GM21367 (cell line): ENCODE data around the gene MYO18B.

Experiments
- ATAC-seq: cut with Tn5 transposase; IDR thresholded peaks from one replicate; pipeline ENCODE4 v1.9.1; 2021; ENCODE audit not compliant: unreplicated experiment

The MYO18B gene

GRCh38 chr22:26025626-26026025 is 283.6 kb downstream of the MYO18B start:
- no peak for ATAC-seq

DNA sequence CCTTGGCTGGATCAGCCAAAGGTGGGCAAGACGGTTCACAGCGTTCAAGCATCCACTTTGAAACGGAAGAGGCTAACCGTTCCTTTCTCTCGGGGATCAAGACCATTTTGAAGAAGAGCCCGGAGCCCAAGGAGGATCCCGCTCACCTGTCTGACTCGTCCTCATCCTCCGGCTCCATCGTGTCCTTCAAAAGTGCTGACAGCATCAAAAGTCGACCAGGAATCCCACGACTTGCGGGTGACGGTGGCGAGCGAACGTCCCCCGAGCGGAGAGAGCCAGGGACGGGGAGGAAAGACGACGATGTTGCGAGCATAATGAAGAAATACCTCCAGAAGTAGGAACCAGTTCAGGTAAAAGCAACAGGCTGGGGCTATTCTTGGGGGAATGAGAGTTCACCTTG is 285.4 kb downstream of the MYO18B start:
- ATAC-seq = no peak

GRCh38 chr22:26031641-26032040 is 289.7 kb downstream of the MYO18B start:
- ATAC-seq = no peak

DNA sequence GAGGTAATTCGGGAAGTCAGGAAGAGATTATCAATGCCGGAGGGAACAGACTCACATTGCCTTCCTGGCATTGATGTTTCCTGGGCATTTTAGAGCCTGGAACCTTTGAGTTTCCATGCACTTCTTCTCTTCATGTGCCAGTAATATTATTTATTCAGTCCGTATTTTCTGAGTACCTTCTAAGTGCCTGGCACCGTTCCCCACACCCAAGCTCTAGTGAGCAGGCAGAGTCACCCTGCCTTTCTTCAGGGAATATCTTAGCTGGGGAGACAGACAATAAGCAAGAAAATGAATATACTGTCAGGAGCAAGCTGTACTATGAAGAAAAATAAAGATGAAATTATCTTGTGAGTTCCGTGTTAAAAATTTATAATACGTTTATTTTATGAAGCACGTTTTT is 291.1 kb downstream of the MYO18B start:
- ATAC-seq = no peak

DNA sequence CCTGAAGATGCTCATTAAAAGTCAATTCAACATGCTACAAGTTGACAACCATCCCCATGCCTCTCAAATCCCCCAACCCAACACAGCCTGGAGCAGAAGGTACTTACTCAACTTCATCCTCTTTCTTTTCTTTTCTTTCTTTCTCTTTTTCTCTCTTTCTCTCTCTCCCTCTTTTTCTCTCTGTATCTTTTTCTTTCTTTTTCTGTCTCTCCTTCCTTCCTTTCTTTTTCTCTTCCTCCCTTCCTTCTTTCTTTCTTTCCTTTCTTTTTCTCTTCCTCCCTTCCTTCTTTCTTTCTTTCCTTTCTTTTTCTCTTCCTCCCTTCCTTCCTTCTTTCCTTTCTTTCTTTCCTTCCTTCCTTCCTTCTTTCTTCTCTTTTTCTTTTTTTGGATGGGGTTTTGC is 291.6 kb downstream of the MYO18B start:
- no peak for ATAC-seq

DNA sequence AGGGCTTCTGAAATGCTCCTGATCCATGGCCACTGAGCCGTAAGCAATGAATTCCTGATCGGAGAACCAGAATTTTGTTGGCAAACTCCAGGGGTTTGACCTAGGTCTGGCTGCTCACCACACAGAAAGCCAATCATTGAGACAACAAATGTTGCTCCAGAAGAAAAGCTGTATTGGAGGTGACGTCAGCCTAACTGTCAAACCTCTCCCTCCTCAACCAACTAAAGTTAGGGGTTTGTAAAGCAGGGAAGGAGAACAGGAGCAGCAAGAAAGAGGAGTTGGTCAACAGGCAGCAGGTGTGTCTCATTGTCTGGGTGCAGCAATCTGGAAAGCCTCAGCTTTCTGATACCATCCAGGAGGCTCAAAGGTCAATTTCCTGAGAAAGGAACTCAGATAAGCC is 293.5 kb downstream of the MYO18B start:
- no peak for ATAC-seq

- ATAC-seq = no peak
Observed at GRCh38 chr22:26038365-26038764, 296.4 kb downstream of the MYO18B start.

- no peak for ATAC-seq
Observed at GRCh38 chr22:26041931-26042330, 299.9 kb downstream of the MYO18B start.

GRCh38 chr22:26043031-26043430 is 301.0 kb downstream of the MYO18B start:
- ATAC-seq = no peak

- ATAC-seq = no peak
Observed at GRCh38 chr22:26045051-26045450, 303.1 kb downstream of the MYO18B start.

- no peak for ATAC-seq
Observed at GRCh38 chr22:26045860-26046259, 303.9 kb downstream of the MYO18B start.

DNA sequence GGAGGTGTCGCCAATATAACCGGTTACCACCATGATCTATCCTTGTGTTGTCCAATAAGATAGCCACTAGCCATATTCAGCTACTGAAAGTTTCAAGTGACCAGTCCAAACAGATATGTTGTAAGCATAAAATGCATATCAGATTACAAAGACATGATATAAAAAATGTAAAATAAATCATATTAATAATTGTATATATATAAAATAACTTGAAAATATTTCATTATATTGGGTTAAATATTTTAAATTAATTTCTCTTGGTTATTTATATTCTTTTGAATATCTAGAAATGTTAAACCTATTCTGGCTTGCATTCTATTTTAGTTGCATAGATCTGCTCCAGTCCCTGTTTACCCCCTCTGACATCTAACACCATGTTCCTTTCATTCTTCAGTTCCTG is 305.5 kb downstream of the MYO18B start:
- ATAC-seq = no peak

DNA sequence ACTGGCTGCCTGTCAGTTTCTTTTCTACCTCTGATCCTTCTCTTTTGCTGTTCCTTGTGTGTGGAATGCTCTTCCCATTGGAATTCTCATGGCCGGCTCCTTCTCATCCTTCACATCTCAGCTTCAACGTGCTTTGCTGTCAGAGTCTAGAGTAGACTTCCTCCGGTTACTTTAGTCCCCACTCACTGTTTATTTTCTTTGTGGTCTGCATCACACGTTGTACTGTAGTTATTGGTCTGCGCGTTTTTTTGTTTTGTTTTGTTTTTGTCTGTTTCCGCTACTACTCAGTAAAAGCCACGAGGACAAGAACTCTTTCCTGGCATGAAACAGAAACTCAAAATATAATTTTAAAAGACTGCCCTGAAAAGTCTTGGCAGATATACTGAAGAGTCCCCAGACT is 305.9 kb downstream of the MYO18B start:
- no peak for ATAC-seq

DNA sequence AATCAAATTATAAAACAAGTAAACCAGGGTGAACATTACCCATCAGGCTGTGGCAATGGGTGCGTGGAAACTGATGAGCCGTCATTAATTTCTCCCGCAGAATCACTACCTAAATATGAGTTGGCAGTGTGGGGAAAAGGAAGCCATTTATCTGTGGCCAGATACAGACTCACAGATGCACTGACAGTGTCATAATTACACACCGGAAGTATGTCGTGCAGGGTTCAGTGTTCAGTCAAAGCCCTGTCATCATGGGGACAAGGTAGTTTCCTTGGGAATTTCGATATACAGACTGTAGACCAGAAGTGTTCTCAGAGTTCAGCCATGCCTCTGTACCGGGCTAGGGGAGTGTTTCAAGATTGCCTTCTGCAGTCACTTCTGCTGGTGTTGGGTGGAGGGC is 308.1 kb downstream of the MYO18B start:
- no peak for ATAC-seq

- ATAC-seq = no peak
Observed at GRCh38 chr22:26053737-26054316, 311.8 kb downstream of the MYO18B start.

DNA sequence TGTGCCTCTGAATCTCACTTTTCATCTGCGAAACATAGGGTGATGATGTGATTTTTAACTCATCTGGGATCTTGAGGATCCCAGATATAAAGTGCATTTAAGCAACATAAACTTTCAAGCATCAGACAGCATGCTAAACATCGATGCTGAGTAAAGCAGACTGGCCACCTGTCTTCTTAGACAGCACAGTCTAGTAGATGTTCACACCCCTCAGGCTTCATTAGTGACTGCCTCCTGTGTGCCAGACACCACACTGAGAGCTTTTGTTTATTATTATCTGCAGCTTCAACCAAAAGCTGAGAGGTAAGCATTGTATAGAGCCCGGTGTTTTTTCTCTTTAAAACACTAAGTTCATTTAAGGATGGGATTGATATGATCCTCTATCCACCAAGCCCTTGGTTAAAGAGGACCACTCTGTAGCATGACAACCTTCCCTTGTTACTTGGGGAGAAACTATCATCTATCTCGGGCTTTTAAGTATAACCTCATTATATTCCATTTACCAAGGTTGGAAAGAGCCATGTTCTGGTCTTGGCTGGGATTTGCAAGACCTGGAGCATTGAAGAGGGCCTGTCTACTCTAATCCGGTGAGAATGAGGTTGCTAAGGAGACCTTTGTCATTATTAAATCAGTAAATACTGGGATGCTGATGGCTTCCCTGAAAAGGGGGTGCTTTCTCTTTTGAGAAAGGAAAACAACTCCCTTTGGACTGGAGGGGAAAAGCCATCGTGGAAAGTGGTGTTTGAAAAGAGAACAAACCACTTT is 313.0 kb downstream of the MYO18B start:
- ATAC-seq = no peak

- ATAC-seq = no peak
Observed at GRCh38 chr22:26055693-26056092, 313.7 kb downstream of the MYO18B start.

GRCh38 chr22:26056455-26057200 is 314.6 kb downstream of the MYO18B start:
- ATAC-seq = no peak

DNA sequence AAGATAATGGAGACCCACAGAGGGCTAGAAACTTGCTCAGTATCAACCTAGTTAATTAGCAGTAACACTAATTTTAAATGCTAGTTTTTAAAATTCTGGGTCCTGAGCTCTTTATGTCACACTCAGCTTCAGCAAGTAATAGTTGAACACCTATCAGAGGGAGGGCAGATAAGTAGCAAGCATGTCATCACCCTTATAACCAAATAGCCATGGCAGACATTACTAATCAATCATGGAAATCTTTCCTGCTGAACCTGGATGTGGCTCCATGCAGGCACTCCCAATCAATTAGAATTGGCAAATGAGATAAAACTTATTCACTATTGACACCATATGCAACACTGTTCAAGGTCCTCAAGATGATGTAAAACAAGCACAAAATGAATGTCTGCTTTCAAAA is 315.7 kb downstream of the MYO18B start:
- no peak for ATAC-seq

DNA sequence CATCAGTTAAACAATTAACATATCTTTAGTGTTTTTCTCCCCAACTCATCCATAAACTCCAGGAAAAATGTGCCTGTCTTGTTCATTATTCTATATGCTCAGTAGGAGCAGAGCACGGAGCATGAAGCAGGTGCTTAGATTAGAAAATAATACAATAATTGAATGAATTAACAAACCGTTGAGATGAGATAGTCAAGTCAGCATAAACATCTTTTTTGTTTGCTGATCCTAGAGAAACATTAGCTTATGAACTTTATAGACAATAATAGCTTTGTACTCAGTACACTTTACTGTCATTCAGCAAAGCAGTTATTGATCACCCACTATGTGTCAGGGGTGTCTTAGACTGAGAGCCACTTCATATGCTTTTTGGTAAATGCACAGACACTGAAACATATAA is 322.1 kb downstream of the MYO18B start:
- ATAC-seq = no peak

DNA sequence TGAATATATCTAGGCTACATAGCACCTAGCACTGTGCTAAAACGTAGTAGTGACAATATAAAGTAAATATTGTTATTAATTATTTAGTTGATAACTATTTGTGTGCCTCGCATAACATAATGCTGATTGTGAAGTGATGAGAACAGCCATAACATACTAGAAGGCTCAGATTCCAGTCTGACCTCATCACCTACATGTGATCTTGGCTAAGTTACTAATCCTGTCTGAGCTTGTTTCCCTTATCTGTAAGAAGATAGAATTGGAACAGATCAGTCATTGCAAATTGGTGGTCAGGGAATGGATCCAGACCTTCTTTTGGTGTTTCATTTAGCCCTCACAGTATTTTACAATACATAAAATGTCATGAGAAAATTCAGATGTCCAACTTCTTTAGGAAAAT is 323.9 kb downstream of the MYO18B start:
- no peak for ATAC-seq

DNA sequence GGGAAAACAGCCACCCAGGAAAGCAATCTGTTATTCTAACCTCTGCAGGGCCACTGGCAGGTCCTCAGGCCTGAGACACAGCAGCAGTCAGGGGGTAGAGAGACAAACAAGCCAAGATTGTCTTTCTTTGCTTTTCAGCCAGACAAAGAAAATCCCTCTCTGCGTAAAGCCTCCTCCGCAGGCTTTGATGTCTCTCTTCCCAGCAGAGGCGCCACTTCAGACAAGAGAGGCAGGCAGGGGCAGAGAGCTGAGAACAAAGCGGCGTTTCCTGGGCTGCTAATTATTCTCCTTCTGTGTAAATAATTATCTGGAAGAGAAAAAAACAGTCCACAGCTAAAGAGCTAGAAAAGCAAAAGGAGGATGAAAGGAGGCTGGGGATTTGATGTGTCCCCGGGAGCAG is 324.5 kb downstream of the MYO18B start:
- ATAC-seq = no peak
